Muscle of arm (tissue), 12 donors: ENCODE data around the gene LINC00632. TPM values are rescaled to one million over a fixed set of nuclear protein-coding genes. Genes with fewer than 3 reads are reported as not detected.
A peak's percentile ranks its signal among the peaks of the same experiment; 100 is the strongest.

Source experiments
- DNase-seq: peaks from one replicate; pipeline ENCODE4 v3.0.0-alpha.2; 2013
- polyA plus RNA-seq, 12 donors: library from polyadenylated mRNA; unstranded; fragments of 120-200 nt; gene quantifications; one replicate each; pipeline ENCODE4 v1.2.1, GENCODE V29; 2013; ENCODE audit not compliant: insufficient read length in 12 of 12

Gene LINC00632
- polyA plus RNA-seq, 12 donors = 7.9 to 27.3 (median 14.1) TPM; not detected in 1

DNA sequence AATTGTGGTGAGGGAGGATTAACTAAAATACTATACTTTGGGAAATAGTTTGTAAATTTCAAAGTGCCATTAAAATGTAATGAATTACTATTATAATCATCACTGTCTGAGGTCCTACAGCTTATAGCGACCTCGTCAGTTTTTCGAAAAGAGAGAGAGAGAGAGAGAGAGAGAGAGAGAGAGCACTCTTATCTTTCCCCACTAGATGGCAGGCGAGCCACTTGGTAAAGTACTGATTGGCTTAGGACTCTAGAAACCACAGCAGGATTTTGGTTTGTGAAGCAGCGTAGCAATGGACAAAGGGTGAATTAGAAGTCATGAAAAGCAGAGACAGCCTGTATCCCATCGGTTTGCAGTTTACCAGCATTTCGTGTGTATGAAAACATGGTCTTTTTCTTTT lies 52.5 kb downstream of the LINC00632 start:
- DNase-seq = peak; percentile 57

DNA sequence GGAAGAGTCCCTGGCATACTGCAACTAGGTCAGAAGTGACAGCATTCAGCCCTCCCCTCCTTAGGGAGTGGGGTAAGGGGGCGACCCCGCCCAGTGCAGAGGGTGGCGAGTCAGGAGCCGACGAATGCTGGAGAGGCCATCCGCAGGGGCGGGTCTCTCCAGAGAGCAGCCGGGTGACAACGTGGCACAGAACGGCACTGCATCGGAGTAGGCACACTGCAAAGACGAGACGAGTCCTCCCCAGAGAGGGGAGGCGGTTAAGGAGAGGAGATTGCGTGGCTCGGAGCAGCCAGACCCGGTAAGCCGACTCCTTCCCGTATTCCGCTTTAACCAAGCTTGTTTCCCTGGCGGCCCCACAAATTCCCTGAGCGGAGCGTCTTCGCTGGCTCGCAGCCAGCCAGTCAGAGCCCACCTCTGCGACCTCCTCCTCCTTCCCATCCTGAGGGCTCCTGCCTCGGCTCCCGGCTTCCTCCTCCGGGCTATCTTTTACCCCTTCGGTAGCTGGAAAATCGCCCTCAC lies 54.9 kb downstream of the LINC00632 start:
- peak; percentile 43 for DNase-seq

DNA sequence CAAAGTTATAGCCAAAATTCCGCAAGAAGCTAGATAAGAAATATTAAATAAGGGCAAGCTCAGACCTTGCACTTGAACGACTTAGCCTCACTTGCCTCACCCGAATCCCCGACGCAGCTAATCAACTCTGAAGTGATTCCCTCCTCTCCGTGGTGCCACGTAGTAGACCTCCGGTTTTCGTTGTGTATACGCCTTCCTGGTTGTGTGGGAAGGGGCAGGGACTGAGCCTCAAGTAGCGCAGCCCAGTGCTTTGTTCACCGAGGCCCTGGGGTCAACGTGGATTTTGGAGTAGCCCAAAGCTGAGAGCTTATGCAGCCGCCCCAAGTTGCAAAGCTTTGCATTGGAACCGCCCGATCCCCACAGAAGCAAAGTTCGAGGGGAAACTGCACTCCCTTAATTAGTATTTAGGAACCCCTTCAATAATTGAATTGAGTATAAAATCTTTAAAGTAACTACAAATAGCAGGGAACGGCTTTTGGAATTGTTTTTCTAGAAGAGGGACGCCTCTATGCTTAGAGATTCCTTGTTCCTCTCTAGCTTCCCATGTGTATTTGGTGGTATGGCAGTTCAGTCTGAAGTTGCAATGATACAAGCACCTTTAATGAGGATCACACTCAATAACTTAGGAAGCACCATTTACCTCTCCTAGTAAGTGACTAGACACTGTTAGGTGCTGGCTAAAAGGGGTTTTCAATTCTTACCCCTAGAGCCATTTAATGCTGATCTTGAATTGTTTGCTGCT lies 55.7 kb downstream of the LINC00632 start:
- DNase-seq = peak; percentile 48

DNA sequence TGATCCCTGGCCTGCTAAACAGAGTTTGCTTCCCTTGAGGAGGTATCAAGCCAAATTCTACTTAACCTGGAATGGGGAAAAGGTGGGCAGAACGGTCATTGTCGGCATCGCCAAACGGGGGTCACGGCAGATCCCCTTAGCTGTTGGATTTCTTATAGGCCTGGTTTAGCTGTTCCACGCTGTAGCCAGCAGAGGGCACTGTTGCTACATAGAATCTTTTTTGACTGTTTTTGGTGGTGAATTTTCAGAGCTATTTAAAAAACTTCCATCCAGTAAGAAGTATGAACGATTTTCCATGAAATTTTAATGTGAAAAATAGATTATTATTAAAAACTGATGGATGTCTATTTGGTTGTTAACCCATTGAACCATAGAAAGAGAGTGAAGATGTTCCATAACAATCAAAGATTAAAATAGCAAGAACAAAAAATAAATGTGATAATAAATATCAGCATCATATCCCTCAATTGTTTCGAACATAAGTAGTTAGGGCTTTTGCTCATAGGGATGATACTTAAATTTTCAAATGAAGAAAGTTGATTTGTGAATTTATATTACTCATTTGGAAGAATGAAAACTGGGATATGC lies 56.6 kb downstream of the LINC00632 start:
- peak; percentile 75 for DNase-seq

DNA sequence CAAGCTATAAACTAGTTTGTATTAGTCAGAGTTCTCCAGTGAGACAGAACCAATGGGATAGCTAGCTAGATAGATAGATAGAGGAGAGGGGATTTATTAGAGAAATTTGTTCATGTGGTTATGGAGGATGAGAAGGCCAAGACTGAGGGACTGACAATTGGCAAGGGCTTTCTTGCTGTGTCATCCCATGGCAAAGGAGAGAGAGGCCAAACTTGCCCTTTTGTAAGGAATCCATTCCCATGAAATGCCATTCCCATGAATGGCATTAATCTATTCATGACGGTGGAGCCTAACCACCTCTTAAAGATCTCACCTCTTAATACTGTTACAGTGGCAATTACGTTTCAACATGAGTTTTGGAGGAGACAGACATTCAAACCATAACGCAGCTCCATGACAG lies 58.1 kb downstream of the LINC00632 start:
- DNase-seq = no peak

DNA sequence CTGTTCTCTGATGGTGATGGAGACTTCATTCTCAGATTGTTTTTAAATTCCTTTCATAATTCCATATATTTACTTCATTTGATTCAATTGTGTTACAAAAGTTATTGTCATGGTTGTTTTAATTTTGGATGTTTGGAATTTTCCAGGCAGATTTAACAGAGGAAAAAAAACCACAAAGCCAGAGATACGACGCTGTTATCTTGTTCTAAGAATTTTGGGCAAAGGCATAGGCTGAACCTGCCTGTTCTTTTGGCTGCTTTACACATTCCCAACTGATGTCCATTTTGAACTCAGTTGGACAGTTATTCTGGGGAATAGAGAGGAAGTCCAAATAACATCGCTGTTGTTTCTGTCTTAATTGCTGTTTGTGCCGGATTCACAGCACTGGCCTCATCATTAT lies 65.7 kb downstream of the LINC00632 start:
- no peak for DNase-seq

DNA sequence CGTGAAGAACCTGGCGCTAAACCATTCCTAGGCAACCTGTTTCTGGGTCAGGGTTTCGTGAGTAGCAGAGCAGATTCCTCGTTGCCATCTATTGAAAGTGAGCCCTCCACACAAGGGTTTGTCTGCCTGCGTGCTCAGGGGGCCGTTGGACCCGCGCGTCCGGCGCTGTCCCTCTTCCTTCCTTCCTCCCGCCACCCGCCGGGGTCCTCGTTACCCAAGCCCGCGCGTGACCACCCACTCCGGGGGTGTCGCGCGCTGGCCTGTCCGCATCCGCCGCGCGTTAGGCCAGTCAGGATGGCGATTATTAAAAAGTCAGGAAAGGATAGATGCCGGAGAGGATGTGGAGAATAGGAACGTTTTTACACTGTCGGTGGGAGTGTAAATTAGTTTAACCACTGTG lies 66.8 kb downstream of the LINC00632 start:
- DNase-seq = no peak

DNA sequence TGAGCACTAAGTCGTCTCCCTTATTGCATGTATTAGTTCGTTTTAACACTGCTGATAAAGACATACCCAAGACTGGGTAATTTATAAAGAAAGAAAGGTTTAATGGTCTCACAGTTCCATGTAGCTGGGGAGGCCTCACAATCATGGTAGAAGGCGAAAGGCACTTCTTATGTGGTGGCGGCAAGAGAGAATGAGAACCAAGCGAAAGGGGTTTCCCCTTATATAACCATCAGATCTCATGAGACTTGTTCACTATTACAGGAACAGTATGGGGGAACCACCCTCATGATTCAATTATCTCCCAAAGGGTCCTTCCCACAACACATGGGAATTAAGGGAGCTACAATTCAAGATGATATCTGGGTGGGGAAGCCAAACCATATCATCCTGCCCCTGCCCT lies 85.1 kb downstream of the LINC00632 start:
- no peak for DNase-seq

DNA sequence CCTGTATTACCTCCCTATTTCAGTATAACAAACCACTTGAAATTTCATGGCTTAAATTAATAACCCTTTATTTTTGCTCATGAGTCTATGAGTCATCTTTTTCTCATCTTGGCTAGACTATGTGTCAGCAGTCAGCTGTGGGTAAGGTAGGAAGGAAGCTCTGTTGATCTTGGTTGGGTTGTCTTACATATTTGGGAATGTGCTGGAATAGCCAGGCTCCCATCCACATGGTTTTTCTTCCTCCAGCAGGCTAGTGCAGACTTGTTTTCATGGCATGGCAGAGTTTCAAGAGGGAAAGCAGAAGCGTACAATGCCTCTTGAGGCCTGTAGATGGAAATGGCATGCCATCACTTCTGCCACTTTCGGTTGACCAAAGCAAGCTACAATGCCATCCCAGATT lies 89.7 kb downstream of the LINC00632 start:
- no peak for DNase-seq

DNA sequence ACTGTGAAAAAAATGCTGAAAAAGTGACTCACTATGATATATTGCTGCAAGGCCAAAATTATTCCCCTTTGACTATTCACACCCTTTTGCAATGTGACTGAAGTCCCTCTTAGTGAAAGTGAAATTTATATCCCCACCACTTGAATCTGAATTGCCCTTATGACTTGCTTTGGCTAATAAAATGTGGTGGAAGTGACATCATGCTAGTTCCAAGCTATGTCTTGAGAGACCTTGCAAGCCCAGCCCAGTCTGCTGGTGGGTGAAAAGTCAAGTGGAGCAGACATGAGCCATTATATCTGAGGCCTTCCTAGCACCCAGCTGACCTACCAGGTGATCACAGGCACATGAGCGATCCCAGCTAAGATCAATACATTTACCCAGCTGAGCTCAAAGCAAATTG lies 94.7 kb downstream of the LINC00632 start:
- DNase-seq = no peak

DNA sequence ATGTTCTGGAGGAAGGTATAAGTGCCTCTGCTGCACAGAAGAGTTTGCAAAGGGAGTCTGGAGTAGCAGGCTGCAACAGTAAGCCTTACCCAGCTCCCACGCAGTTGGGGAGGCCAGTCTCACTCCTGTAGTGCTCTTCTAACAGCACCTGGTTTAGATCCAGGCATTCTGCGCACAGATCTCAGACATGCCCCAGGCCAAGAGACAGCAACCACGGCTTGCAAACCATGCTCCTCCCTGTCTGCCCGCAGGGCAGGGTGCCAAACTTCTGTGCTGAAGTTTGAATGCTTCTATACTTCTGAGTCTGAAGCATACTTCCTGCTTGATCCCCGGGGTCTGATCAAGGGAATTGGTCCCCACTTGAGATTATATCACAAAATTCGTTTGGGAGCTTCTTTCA lies 106.3 kb downstream of the LINC00632 start:
- peak; percentile 1 for DNase-seq

DNA sequence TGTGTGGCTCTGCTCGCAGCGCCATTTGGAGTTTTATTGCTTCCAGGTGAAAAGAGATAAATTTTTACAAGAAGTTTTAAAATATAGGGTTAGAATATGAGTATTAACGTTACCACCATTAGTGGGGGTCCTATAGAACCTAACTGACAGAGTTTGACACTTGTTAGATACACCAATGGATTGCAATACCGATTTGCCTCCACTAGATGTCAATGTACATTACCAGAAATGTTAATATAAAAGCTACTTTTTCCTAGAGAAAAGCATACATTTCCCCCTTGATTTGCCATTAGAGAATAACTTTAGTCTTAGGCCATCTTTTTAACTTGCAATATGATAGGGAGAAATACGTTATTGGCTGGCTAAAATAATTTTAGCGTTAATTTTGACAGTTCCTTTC lies 108.4 kb downstream of the LINC00632 start:
- DNase-seq = peak; percentile 11

DNA sequence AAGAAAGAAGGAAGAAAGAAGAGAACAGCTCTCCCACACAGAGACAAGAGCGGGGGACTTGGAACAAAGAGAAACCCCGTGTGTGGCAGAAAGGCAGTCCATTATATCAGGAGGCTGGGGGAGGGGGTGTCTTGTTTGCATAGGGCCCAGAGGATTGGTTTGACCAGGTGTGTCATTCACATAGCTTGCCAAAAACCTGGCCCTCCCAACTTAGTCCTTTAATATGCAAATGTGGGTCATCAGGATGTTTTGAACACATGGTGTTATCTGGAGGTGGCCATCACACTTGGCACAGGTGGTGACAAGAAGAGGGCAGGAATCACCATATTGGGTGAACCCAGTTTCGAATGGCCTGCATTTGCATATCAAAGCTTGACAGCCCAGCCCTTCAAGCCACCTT lies 111.7 kb downstream of the LINC00632 start:
- no peak for DNase-seq

DNA sequence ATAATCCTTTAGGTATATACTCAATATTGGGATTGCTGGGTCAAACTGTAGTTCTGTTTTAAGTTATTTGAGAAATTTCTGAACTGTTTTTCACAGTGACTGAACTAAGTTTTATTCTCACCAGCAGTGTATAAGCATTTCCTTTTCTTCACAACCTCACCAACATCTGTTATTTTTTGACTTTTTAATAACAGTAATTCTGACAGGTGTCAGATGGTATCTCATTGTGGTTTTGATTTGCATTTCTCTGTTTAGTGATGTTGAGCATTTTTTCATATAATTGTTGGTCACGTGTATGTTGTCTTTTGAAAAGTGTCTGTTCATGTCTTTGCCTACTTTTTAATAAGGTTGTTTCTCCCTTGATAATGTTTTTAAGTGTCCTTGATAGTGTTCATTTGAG lies 112.6 kb downstream of the LINC00632 start:
- DNase-seq = no peak

DNA sequence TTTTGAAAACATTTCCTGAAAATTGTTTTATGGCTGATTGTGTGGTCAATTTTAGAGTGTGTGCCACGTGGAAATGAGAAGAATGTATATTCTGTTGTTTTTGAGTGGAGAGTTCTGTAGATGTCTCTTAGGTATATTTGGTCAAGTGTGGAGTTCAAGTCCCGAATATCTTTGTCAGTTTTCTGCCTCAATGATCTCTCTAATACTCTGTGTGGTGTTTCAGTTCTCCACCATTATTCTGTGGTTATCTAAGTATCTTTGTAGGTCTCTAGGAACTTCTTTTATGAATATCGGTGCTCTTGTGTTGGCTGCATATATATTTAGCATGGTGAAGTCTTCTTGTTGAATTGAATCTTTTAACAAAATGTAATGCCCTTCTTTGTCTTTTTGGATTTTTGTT lies 113.3 kb downstream of the LINC00632 start:
- no peak for DNase-seq

DNA sequence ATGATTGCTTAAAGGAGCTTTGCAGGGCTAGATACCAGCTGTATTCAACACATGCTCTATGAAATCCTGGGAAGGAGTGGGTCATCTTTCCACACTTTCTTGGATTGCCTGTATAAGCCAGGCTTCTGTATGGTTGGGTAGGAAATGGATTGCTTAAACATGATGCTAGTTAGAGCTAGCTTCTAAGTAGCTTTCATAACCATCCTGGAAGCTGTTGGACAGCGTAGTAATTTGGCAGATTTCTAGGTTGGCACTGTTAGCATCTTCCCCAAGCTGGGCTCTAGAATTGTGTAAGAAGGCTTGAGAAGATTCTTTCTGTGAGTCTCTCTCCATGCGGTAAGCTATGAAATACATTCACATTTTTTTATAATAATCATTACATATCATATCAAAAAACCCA lies 127.3 kb downstream of the LINC00632 start:
- no peak for DNase-seq

Other genes with a start within 250 kb of the LINC00632 start
- under 1 TPM in 4 of 12 donors, not detected in 8; 0.10 to 0.18 (median 0.15) TPM for gene SOX3, start 204.7 kb upstream of the LINC00632 start, polyA plus RNA-seq